ENCODE data around the gene SLX1A.

DNA sequence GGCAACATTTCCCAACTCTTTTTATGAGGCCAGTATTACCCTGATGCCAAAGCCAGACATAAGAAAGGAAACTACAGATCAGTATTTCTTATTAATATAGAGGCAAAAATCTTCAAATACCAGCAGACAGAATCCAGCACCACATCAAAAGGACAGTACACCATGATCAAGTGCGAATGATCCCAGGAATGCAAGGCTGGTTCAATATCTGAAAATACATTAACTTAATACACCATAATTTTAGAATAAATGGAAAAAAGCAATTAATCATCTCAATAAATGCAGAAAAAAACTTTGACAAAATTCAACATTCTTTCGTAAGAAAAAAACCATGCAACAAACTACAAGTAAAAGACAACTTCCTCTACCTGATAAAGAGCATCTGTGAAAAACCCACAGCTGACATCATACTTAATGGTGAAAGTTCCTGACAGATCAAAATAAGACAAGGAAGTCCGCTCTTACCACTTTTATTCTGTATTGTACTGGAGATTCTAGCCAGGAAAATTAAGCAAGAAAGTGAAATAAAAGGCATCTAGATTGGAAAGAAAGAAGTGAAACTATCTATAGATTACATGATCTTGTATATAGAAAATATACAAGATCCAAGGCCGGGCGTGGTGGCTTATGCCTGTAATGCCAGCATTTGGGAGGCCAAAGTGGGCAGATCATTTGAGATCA lies 44.3 kb upstream of the SLX1A start:
- TF ChIP-seq, protein P1, sequence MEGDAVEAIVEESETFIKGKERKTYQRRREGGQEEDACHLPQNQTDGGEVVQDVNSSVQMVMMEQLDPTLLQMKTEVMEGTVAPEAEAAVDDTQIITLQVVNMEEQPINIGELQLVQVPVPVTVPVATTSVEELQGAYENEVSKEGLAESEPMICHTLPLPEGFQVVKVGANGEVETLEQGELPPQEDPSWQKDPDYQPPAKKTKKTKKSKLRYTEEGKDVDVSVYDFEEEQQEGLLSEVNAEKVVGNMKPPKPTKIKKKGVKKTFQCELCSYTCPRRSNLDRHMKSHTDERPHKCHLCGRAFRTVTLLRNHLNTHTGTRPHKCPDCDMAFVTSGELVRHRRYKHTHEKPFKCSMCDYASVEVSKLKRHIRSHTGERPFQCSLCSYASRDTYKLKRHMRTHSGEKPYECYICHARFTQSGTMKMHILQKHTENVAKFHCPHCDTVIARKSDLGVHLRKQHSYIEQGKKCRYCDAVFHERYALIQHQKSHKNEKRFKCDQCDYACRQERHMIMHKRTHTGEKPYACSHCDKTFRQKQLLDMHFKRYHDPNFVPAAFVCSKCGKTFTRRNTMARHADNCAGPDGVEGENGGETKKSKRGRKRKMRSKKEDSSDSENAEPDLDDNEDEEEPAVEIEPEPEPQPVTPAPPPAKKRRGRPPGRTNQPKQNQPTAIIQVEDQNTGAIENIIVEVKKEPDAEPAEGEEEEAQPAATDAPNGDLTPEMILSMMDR (IDR thresholded peaks at IDR 0.05), result no peak
- no peak for TF ChIP-seq POLR2A (IDR thresholded peaks at IDR 0.05)

Measured in thyroid gland (tissue), 4 donors.